Measurements from ENCODE around the gene CDHR3.

DNA sequence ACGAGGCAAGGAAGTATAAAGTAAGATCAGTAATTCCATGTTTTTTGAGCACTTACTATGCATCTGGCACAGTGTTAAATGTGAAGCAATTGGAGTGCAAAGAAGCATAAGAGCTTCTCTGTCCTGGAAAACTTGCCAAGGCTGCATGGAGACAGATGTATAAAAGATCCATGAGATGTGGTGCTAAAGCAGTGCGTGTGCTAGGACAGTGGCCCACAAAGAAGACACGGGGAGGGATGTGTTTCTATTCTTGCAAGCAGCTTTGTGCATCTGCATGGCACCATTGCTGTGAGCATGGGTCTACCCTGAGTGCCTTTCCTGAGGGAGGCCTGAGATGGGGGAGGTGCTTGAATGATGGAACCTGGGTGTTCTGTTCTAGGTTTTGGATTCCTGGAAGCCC is 5.1 kb upstream of the CDHR3 start:
- TF ChIP-seq, protein P1, sequence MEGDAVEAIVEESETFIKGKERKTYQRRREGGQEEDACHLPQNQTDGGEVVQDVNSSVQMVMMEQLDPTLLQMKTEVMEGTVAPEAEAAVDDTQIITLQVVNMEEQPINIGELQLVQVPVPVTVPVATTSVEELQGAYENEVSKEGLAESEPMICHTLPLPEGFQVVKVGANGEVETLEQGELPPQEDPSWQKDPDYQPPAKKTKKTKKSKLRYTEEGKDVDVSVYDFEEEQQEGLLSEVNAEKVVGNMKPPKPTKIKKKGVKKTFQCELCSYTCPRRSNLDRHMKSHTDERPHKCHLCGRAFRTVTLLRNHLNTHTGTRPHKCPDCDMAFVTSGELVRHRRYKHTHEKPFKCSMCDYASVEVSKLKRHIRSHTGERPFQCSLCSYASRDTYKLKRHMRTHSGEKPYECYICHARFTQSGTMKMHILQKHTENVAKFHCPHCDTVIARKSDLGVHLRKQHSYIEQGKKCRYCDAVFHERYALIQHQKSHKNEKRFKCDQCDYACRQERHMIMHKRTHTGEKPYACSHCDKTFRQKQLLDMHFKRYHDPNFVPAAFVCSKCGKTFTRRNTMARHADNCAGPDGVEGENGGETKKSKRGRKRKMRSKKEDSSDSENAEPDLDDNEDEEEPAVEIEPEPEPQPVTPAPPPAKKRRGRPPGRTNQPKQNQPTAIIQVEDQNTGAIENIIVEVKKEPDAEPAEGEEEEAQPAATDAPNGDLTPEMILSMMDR (IDR thresholded peaks at IDR 0.05): no peak
- TF ChIP-seq EZH2 (IDR thresholded peaks at IDR 0.05): no peak
- no peak for TF ChIP-seq EZH2phosphoT487 (IDR thresholded peaks at IDR 0.05)

Data from neural progenitor cell (in vitro differentiated cells).